GM12891 (cell line): Measurements from ENCODE around the gene NPHP4.

ENCODE experiments used
- PAX5 ChIP-seq: IDR thresholded peaks from 2 replicates; pipeline ENCODE4 v1.6.1; 2011; ENCODE audit warnings: low read length, moderate library complexity, mild to moderate bottlenecking; ENCODE audit not compliant: insufficient read depth, severe bottlenecking
- POLR2A ChIP-seq: IDR thresholded peaks from 2 replicates; pipeline ENCODE4 v1.6.1; 2011; ENCODE audit warnings: low read depth, low read length, control low read depth
- POLR2AphosphoS5 ChIP-seq: IDR thresholded peaks from 2 replicates; pipeline ENCODE4 v1.6.1; 2011; ENCODE audit warnings: low read depth, low read length, control low read depth
- POU2F2 ChIP-seq: IDR thresholded peaks from 2 replicates; pipeline ENCODE4 v1.6.1; 2011; ENCODE audit warnings: low read depth, mild to moderate bottlenecking, control low read depth, low read length, moderate library complexity
- SPI1 ChIP-seq: IDR thresholded peaks from 2 replicates; pipeline ENCODE4 v1.6.1; 2011; ENCODE audit warnings: low read depth, low read length, control low read depth
- TAF1 ChIP-seq: IDR thresholded peaks from 2 replicates; pipeline ENCODE4 v1.6.1; 2011; ENCODE audit warnings: low read depth, low read length, control low read depth

- no peak for TF ChIP-seq POLR2AphosphoS5
- no peak for TF ChIP-seq PAX5
- no peak for TF ChIP-seq TAF1
- TF ChIP-seq POLR2A = no peak
- TF ChIP-seq SPI1 = no peak
- no peak for TF ChIP-seq POU2F2
These were observed 45.1 kb upstream of the NPHP4 start for GRCh38 chr1:6037338-6037762.
